GM12878 (cell line): ENCODE measurements around the gene RBP3. TPM values are rescaled to one million over a fixed set of nuclear protein-coding genes. Genes with fewer than 3 reads are reported as not detected.

ENCODE experiments used
- ATAC-seq: fragments of 200-7000 bp; cut with Tn5 transposase; 3 replicates; pipeline ENCODE4 v1.9.1; 2020; ENCODE audit warnings: mild to moderate bottlenecking, moderate library complexity
- BruUV-seq: library from RNA; stranded (reverse); fragments of 400-500 nt; replicated peaks from 2 replicates; lab custom pipeline; 2021; lab: Mats Ljungman, UMichigan
- CTCF ChIA-PET: fragments of 300-600 bp; sonication (Branson Sonifier 250); formaldehyde crosslinking; extraction: SDS; loops from one replicate; lab custom pipeline; 2021; ENCODE audit warnings: inconsistent platforms; lab: Yijun Ruan, JAX
- POLR2A ChIA-PET: fragments of 350-600 bp; formaldehyde crosslinking; extraction: SDS; loops from one replicate; lab custom pipeline; 2021; ENCODE audit warnings: inconsistent platforms; lab: Charles Lee
- RAD21 ChIA-PET: fragments of 300-600 bp; sonication (Branson Sonifier 250); formaldehyde crosslinking; loops from one replicate; lab custom pipeline; 2023; ENCODE audit warnings: antibody characterized with exemption; ENCODE audit not compliant: unreplicated experiment; lab: Charles Lee
- SMC1A ChIA-PET: fragments of 300-600 bp; sonication (Branson Sonifier 250); formaldehyde crosslinking; loops from one replicate; lab custom pipeline; 2023; ENCODE audit not compliant: unreplicated experiment, uncharacterized antibody; lab: Charles Lee
- DNase-seq: peaks from one replicate; pipeline ENCODE4 v3.0.0-alpha.2; 2011; ENCODE audit warnings: low read depth, low spot score
- FAIRE-seq: peaks from 3 replicates; lab custom pipeline; 2011; peaks lifted over from hg19 to GRCh38; lab: Jason Lieb, UNC
- H2AFZ ChIP-seq: 2 replicates; pipeline ENCODE4 v1.6.0; 2011; ENCODE audit warnings: low read depth, low read length, control low read depth; ENCODE audit not compliant: control insufficient read depth
- H3K27ac ChIP-seq: 2 replicates; pipeline ENCODE4 v1.5.1; 2011; ENCODE audit warnings: control low read depth; ENCODE audit not compliant: control insufficient read depth, insufficient read depth
- H3K27me3 ChIP-seq, 2 experiments: replicated peaks in 1 of 2; 2 replicates each; pipeline versions ENCODE4 v1.6.0 to v1.6.1; 2011; ENCODE audit warnings: low read length in 1 of 2; ENCODE audit not compliant: control insufficient read depth in 2 of 2, insufficient read depth in 2 of 2
- H3K36me3 ChIP-seq, 2 experiments: 2 replicates each; pipeline ENCODE4 v1.5.1; 2011; ENCODE audit warnings: low read length in 1 of 2; ENCODE audit not compliant: control insufficient read depth in 2 of 2, insufficient read depth in 2 of 2
- H3K4me1 ChIP-seq: 2 replicates; pipeline ENCODE4 v1.6.1; 2011; ENCODE audit warnings: mild to moderate bottlenecking, low read length, moderate library complexity, mixed read lengths; ENCODE audit not compliant: control insufficient read depth, insufficient read depth
- H3K4me2 ChIP-seq: 2 replicates; pipeline ENCODE4 v1.6.0; 2011; ENCODE audit warnings: control low read depth; ENCODE audit not compliant: control insufficient read depth, insufficient read depth
- H3K4me3 ChIP-seq: fragments of 200-600 bp; sonication (generic); 2 replicates; pipeline ENCODE4 v1.5.1; 2016
- H3K79me2 ChIP-seq: 2 replicates; pipeline ENCODE4 v1.6.0; 2011; ENCODE audit warnings: low read length; ENCODE audit not compliant: control insufficient read depth, insufficient read depth
- H3K9ac ChIP-seq: 2 replicates; pipeline ENCODE4 v1.8.0; 2011; ENCODE audit warnings: low read length, control low read depth, mixed read lengths; ENCODE audit not compliant: control insufficient read depth, insufficient read depth
- H3K9me3 ChIP-seq: replicated peaks from 3 replicates; pipeline ENCODE4 v1.5.1; 2011; ENCODE audit warnings: mild to moderate bottlenecking, low read length; ENCODE audit not compliant: control insufficient read depth, insufficient read depth
- H4K20me1 ChIP-seq: 2 replicates; pipeline ENCODE4 v1.6.0; 2011; ENCODE audit not compliant: control insufficient read depth, insufficient read depth
- BCL3 ChIP-seq: IDR thresholded peaks from 2 replicates; pipeline ENCODE4 v1.6.1; 2011; ENCODE audit warnings: borderline replicate concordance, low read depth, mild to moderate bottlenecking, moderate library complexity, low read length; ENCODE audit not compliant: insufficient read depth, poor library complexity, severe bottlenecking
- CHD4 ChIP-seq: fragments of 200-600 bp; sonication (generic); IDR thresholded peaks from 2 replicates; pipeline ENCODE4 v1.6.1; 2016; ENCODE audit warnings: mild to moderate bottlenecking
- GATAD2B ChIP-seq: fragments of 450-650 bp; conservative IDR thresholded peaks from 2 replicates; pipeline ENCODE4 v1.6.1; 2017; ENCODE audit warnings: low read depth, mild to moderate bottlenecking, moderate library complexity
- HSF1 ChIP-seq: fragments of 150-350 bp; IDR thresholded peaks from 2 replicates; pipeline ENCODE4 v1.6.1; 2014; ENCODE audit warnings: mild to moderate bottlenecking, low read depth, low read length
- NFYA ChIP-seq: IDR thresholded peaks from 2 replicates; pipeline ENCODE4 v1.6.1; 2011; ENCODE audit warnings: low read depth, mild to moderate bottlenecking, low read length, improper control_type of control experiment, borderline replicate concordance
- NR2F1 ChIP-seq: fragments of 450-650 bp; conservative IDR thresholded peaks from 2 replicates; pipeline ENCODE4 v1.6.1; 2017; ENCODE audit warnings: mild to moderate bottlenecking
- PKNOX1 ChIP-seq: fragments of 450-650 bp; IDR thresholded peaks from 2 replicates; pipeline ENCODE4 v1.6.1; 2016; ENCODE audit warnings: mild to moderate bottlenecking
- PML ChIP-seq: IDR thresholded peaks from 2 replicates; pipeline ENCODE4 v1.6.1; 2012; ENCODE audit warnings: low read length, inconsistent platforms
- SMAD5 ChIP-seq: IDR thresholded peaks from 2 replicates; pipeline ENCODE4 v1.6.1; 2016; ENCODE audit warnings: antibody characterized with exemption, low read depth
- SMARCA5 ChIP-seq: fragments of 450-650 bp; IDR thresholded peaks from 2 replicates; pipeline ENCODE4 v1.6.1; 2017; ENCODE audit warnings: mild to moderate bottlenecking
- SUZ12 ChIP-seq: fragments of 200-600 bp; sonication (generic); IDR thresholded peaks from one replicate; pipeline ENCODE4 v1.6.1; 2018; ENCODE audit warnings: antibody characterized with exemption, mild to moderate bottlenecking; ENCODE audit not compliant: unreplicated experiment
- TCF7 ChIP-seq: IDR thresholded peaks from 2 replicates; pipeline ENCODE4 v1.6.1; 2014; ENCODE audit warnings: antibody characterized with exemption, borderline replicate concordance
- ZBTB4 ChIP-seq: fragments of 450-650 bp; formaldehyde crosslinking; IDR thresholded peaks from 2 replicates; pipeline ENCODE4 v1.4.0; 2022; ENCODE audit warnings: mild to moderate bottlenecking, moderate library complexity
- WGBS: methylation state at CpG from one replicate; pipeline ENCODE4 v1.1.6; 2016; ENCODE audit warnings: low lambda C conversion rate; ENCODE audit not compliant: insufficient replicate concordance, insufficient coverage; ENCODE audit errors: missing lambda C conversion rate; 5-methylcytosine and 5-hydroxymethylcytosine counted together
- in situ Hi-C: fragments of 300-500 bp; cut with MboI; formaldehyde crosslinking; loops from 9 replicates; pipeline ENCODE4 v1.14.3; 2018; ENCODE audit warnings: mixed read lengths
- intact Hi-C: fragments of 100-400 bp; cut with micrococcal nuclease; formaldehyde crosslinking; loops from one replicate; pipeline ENCODE4 v1.14.2; 2022; ENCODE audit not compliant: unreplicated experiment
- polyA plus RNA-seq, 11 experiments: library from polyadenylated mRNA; depleted of rRNA in 4 of 11; unstranded in 6 of 11; stranded (reverse) in 5 of 11; fragments of >200 nt; fragmentation: Nextera tagmentation in 4 of 11; fragmentation: Illumina TruSeq in 1 of 11; extraction: Ambion mirVana in 4 of 11; extraction: Trizol in 1 of 11; gene quantifications; 1 replicate in 1 of 11; 2 replicates in 10 of 11; pipeline versions ENCODE4 v1.2.1 to v1.2.3, GENCODE V29; 2011 to 2016; ENCODE audit warnings: inconsistent platforms in 2 of 11, missing spikeins in 2 of 11, low read depth in 1 of 11
- total RNA-seq, 4 experiments: library from RNA; depleted of rRNA in 3 of 4; stranded (reverse); fragments of >200 nt in 3 of 4; fragmentation: Illumina TruSeq in 1 of 4; extraction: Trizol in 1 of 4; gene quantifications; 2 replicates each; pipeline versions ENCODE4 v1.2.1 to v1.2.3, GENCODE V29; 2013 to 2021

The RBP3 gene
- total and polyA plus RNA-seq, 10 of the 15 experiments (the other 5 are each of a cell fraction or from before 2014, with no cell fraction given) = not detected

- no peak for FAIRE-seq
- Histone ChIP-seq H3K79me2 (no peaks in the 10 kb centered on the region), H3K36me3 (no peaks in the 10 kb centered on the region), H3K9me3 (peaks cover 6% of the 10 kb centered on the region; the same call in 2 of the 3 replicates), H3K4me3 (peak overlapping the region; percentile 61; the same call in 1 of the 2 replicates), H3K27me3 (peaks cover 0 to 6% of the 10 kb centered on the region in 2 experiments; a peak in 3 of 4 replicates), H3K9ac (no peak overlapping the region), H3K4me2 (peak overlapping the region; percentile 75), H2AFZ (no peak overlapping the region), H3K27ac (no peak overlapping the region), H3K4me1 (no peaks in the 10 kb centered on the region), H4K20me1 (no peaks in the 10 kb centered on the region)
- TF ChIP-seq NR2F1 (no peak), SMARCA5 (no peak), PML (no peak), HSF1 (no peak), TCF7 (no peak), GATAD2B (no peak), NFYA (no peak), CHD4 (no peak), SUZ12 (no peak), ZBTB4 (CRISPR knock-in tag) (no peak), SMAD5 (no peak), PKNOX1 (no peak), BCL3 (no peak)
- no peak for DNase-seq
- ChIA-PET SMC1A (no interaction called here), POLR2A (no interaction called here), RAD21 (no interaction called here), CTCF (interaction anchor here (0.8 kb wide), 1 partner anchor 12 kb away, joined by 3 read pairs; no protein-coding TSS in a partner anchor)
- no peak for ATAC-seq
- in situ Hi-C loops = loop anchor here (5.0 kb wide), 2 partner anchors 1101 to 1276 kb away; no protein-coding TSS in a partner anchor
- intact Hi-C loops = no loop called here
- WGBS = 22% methylated on average over 9 of the region's 9 CpGs
- no TSS peak for BruUV-seq
Measured at GRCh38 chr10:47383261-47384147, 35.3 kb downstream of the RBP3 start.
